Activated CD4-positive, alpha-beta T cell treated with anti-CD3 and anti-CD28 coated beads, Interleukin-2, Interleukin-4, amounts not matched to agents 100 ng/mL and 50 ng/mL, durations not matched to agents 16 hours and 8 hours (primary cell): Measurements from ENCODE around the gene MPIG6B.
"Not testable (repeated sequence)": the region's sequence is repeated elsewhere in the genome, so short reads cannot be mapped to it uniquely, and the experiment has no call there.

Experiments
- DNase-seq: peaks from one replicate; pipeline ENCODE4 v3.0.0-alpha.2; 2020; ENCODE audit warnings: low spot score

MPIG6B gene

DNA sequence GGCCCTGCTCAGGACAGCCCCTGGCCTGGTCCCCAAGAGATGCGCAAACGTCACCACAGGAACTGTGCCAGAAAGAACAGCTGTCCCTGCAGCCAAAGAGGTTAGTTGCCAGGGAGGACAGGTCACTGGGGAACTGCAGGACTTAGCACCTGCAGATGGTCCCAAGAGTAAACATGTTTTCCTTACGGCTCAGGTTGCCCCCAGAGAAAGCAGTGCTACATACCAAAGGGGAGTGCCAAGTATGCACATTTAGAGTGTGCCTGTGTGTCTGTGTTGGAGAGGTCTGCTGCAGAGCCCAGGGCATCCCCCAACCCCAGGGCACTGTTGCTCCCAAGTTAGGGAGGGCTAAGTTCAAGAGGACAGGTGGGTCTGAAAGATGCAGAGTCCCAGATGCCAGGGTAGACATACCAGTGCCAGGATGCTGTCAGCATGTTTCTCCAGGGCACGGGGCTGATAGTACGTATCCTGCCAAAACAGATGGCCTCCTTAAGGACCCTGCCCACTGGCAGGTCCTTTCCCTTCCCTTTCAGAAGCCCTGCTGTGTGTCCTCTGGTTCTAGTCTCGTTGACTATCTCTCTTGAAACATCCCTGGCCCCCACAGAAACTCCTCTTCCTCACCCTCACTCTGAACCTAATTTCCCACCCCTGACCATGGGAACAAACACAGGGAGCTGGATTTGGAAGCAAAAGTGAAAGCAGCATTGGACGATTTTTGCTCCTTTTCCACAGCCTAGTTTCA lies 21.3 kb upstream of the MPIG6B start:
- DNase-seq: no peak

DNA sequence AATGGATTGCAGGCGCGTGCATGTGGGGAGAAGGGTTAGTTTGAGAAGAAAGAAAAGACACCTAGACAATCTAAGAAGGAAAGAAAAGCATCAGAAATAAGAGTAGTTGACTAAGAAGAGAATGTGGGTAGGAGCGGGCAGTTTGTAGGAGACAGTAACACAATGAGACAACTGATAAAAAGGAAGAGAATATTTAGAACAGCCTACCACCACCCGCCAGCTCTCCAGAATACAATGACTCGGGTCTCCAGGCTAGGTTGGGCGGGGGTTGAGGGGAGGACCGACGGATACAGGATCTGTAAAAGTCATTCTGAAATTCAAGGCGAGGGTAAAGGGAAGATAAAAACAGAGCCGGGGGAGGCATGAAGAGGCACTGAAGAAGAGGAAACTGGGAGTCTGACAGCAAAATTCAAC lies 20.8 kb upstream of the MPIG6B start:
- DNase-seq: peak; percentile 37

DNA sequence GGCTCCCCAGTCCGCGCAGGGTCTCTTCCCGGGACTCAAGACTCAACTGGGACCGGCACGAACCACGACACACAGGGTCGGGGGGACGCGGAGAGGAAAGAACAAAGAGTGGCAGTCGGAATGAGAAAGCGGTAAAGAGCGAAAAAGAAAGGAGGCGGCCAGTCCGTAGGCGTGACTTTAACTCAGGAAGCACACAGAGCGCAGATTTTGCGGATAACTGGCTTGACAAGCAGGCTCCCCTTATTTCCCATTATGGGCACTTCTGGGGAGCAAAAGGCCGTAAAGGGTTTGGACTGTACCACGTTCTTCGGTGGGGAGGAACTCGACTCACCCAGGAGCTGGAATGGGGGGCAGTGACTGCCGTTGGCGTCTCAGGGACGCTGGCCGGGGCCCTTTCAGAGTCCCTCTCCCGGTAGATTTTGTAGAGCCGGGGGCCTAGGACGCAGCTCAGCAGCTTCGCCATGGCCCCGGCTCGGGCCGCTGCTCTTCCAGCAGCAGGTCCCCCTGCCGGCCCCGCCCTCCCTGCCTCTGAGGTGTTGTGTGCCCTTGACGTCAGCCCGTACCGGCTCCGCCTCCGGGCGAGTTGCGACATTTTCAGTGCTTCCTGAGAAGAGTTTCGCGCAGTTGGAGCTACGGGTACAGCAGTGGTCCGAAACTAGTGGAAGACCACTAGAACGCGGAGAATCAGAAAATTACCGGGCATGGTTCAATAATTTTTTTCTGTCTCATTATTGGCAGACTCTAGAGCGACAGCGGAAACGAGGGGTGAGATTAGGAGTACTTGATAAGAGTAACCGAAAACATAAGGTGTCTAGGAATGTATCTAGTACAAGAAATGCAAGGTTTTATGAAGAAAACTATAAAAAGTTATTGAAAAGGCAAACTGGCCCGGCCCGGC lies 20.1 kb upstream of the MPIG6B start, which contains the start of gene ABHD16A:
ABHD16A (minus strand) TSS at position 506 of the 898 bp plus-strand sequence; CDS start at position 463, 43 bp downstream.
- peak; percentile 98 for DNase-seq

DNA sequence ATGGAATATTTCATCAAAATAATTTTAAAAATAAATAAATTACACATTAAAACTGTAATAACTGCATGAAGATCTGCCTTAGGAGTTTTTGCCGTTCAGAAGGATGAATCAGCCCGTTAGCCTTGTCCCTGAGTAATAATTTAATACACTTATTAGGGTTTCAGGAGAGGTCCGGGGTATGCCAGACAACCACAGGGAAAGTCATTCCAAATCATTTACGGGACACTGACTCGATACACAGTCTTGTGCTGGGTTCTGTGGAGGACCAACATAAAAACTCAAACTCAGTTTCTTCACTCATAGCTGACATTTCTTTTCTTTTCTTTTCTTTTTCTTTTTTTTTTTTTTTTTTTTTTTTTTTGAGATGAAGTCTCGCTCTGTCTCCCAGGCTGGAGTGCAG lies 17.2 kb upstream of the MPIG6B start:
- DNase-seq: no peak

DNA sequence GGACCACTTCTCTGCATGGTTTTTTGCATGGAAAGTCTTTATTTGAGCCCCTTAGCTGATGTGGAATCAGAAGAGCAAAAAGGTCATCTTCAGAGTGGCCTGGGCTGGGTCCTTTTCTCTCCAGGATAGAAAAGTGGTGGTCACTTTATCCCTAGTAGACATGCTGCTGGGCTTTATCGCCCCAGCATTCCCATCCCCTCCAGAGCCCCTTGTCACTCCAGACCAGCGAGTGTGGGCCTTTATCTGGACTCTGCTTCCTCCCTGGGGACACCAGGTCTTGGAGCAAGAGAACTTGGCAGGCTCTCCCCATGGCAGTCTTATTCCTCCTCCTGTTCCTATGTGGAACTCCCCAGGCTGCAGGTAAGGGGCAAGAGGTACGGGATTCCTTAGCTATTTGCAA lies 16.6 kb upstream of the MPIG6B start, which contains the start of gene LY6G6F:
LY6G6F (plus strand) TSS at position 268 of the 400 bp plus-strand sequence; CDS start at position 309, 41 bp downstream.
- no peak for DNase-seq

DNA sequence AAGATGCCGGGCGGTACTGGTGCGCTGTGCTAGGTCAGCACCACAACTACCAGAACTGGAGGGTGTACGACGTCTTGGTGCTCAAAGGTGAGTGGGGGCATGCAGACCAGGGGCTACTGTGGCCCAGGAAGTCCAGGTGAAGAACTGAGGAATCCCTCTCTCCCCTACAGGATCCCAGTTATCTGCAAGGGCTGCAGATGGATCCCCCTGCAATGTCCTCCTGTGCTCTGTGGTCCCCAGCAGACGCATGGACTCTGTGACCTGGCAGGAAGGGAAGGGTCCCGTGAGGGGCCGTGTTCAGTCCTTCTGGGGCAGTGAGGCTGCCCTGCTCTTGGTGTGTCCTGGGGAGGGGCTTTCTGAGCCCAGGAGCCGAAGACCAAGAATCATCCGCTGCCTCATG lies 15.5 kb upstream of the MPIG6B start:
- no peak for DNase-seq

DNA sequence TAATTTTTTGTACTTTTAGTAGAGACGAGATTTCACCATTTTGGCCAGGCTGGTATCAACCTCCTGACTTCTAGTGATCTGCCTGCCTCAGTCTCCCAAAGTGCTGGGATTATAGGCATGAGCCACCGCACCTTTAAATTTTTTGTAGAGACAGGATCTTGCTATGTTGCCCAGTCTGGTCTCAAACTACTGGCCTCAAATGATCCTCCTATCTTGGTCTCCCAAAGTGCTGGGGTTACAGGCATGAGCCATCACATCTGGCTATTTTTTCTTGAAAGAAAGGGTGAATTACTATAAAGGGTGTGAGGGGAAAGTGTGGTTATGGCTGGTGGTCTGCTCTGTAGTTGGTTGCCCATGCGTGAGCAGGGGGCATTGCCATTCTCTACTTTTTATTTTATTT lies 14.9 kb upstream of the MPIG6B start:
- DNase-seq: no peak

DNA sequence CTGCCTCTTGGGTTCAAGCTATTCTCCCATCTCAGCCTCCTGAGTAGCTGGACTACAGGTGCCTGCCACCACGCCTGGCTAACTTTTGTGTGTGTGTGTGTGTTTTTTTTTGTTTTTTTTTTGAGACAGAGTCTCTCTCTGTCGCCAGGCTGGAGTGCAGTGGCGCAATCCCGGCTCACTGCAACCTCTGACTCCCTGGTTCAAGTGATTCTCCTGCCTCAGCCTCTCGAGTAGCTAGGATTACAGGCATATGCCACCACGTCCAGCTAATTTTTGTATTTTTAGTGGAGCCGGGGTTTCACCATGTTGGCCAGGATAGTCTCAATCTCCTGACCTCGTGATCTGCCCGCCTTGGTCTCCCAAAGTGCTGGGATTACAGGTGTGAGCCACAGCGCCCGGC lies 14.0 kb upstream of the MPIG6B start:
- not testable (repeated sequence) for DNase-seq

DNA sequence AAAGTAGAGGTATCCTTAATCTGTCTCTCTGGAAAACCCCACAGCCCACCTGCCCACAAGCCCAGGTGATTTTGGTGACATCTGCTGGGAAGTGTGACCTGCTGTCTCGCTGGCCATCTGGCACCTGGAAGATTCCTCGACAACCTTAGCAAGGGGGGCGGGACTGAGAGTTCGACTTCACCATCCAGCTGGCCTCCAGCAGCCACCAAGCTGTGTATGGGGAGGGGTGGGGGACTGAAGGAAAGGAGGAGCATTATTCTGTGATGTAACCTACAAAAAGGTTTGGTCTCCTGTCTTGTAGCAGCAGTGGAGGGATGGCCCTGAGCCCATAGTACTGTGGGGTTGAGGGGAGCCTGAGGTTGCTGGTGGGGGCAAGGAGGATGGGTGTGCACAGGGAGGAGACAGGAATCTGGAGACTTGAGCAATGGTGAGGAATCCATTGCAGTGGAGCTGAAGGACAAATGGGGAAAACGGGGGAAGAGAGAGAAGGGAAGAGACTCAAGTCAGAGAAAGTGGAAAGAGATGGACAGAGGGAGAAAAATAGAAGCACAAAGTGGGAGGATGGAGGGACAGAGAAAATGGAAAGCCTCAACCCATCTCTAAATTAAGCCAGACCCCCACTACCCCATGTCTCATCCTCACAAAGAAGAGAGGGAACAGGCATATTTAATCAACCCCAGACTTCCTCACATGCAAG lies 12.5 kb upstream of the MPIG6B start:
- DNase-seq: no peak

DNA sequence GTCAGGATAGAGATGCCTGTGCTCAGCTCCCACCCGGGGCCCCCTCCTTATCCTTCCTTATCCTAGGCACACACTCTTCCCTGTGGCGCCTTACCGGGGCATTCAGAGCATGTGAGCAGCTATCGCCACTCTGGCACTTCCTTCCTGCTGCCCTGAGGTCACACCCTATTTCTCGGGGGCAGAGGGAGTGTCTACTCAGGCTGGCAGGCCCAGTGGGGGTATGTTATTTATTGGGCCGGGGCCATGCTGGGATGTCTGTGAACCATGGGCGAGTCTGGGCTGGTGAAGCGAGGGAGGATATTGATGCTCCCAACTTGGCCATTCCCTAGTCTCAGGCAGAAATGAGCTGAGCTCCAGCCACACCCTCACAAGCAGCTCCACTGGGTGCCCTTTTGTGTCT lies 11.9 kb upstream of the MPIG6B start:
- no peak for DNase-seq

DNA sequence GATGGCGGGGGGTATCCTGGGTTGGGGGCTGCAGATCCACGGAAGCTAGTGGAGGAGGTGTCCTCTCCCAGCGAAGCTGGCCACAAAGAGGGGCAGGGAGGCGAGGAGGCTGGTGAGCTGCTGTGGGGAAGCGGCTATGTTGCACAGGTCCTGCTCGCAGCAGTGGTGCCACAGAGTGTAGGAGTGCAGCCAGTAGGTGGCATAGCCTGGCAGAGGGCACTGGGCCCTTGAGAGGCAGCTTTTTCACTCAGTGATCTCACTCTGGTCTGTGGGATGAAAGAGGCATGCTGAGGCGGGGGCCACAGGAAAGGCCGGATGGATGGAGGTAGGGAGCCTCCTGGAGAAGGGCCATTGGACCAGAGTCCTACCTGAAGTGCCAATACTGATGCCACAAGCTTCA lies 10.9 kb upstream of the MPIG6B start:
- DNase-seq: no peak

DNA sequence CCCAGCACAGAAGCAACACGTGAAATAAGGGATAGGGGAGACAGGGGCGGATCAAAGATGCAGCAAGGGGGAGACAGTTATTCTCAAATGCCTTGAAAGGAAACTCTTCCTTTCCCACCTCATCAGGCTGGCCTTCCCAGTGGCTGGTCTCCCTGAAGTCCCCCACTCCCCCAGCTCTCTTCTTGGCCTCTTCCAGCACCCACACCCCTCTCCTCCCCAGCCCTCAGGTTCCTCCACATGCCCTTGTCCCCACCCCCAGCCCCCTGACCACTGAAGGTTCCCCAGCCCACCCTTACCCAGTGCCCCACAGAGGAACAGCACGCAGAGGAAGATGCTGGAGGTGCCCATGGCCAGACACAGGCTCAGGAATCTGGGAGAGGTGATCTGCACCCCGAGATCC lies 9.7 kb upstream of the MPIG6B start:
- no peak for DNase-seq

DNA sequence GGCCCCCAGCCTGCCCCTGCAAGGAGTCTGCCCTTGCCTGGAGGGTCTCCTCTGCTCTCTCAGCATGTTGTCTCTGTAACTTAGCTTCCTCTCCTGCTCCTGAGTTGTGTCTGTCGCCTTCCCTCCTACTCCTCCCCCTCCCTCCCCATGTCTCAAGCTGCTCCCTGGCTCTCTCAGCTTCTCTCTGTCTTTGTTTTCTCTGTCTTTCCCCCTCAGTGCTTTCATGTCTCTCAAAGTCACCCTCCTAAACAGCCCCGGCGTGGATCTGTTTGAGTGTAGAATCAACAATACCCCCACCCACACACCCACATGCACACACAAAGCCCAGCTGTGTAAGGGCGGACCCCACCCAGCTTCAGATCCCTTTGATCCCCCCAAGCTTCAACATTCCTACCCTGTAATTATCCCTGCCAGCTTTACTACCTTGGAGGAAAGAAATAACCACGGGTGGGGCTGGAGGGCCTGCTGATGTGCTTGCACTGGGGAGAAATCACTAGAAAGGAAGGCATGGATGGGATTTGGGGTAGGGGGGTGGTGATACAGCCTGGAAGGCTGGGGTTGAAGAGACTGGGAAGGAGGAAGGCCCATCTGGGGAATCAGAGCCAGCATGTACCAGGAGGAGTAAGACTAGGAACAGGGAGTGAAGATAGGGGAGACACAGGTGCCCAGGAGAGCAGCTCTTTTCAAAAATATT lies 9.0 kb upstream of the MPIG6B start:
- no peak for DNase-seq

DNA sequence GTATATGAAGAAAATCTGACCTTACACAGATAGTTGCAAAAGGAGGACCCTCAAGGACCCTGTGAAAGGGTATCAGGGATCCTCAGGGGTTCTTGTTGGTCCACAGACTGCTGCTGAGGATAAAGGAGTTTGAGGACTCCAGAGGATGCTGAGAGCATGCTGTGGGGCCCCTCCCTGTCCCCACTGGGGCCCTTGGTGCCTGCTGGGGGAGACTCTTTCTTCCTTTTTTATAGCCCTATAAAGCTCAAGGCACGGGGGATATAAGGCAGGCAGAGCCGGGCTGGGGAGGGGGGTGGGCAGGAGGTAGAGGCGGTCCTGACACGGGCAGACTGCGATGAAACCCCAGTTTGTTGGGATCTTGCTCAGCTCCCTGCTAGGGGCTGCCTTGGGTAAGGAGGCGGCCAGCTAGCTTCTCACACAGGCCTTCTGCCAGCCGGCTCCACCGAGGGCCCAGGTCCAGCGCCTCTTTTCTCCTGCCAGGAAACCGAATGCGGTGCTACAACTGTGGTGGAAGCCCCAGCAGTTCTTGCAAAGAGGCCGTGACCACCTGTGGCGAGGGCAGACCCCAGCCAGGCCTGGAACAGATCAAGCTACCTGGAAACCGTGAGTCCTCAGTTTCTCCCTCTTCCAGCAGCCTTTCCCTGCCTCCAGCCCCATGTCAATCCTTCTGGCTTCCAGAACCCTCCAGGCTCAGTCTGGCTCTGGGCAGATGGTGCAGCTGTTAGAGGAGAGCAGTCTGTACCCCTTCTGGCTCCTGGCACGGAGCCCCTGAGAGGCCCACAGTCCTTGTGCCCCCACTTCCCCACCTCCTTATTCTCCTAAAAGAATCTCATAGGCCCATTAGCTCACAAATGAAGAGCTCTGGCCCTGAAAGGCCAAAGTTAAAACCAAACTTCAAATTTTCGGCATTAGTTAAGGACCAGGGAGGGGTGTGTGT lies 7.9 kb upstream of the MPIG6B start, which contains the start of gene LY6G6D:
LY6G6D (plus strand) TSS at position 327 of the 937 bp plus-strand sequence; CDS start at position 335, 8 bp downstream.
- no peak for DNase-seq

DNA sequence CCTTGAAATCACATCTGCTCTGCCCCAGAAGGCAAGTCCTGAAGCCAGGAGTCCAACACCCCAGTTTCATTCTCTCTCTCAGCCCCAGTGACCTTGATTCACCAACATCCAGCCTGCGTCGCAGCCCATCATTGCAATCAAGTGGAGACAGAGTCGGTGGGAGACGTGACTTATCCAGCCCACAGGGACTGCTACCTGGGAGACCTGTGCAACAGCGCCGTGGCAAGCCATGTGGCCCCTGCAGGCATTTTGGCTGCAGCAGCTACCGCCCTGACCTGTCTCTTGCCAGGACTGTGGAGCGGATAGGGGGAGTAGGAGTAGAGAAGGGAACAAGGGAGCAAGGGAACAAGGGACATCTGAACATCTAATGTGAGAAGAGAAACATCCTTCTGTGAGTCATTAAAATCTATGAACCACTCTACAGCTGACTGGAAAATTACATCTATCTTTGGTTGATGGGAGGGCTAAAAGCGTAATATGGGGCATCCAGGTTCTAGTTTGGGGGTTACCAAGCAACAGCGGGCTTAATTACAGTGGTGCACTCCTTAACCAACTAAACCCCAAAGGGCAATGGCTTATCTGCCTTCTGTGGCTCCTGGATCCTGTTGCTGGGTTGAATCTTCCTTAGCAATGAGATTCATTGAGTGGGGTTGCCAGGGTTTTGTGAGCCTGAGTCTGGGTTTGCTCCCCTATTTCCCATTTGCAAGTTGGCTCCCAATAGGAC lies 5.5 kb upstream of the MPIG6B start:
- DNase-seq: no peak

DNA sequence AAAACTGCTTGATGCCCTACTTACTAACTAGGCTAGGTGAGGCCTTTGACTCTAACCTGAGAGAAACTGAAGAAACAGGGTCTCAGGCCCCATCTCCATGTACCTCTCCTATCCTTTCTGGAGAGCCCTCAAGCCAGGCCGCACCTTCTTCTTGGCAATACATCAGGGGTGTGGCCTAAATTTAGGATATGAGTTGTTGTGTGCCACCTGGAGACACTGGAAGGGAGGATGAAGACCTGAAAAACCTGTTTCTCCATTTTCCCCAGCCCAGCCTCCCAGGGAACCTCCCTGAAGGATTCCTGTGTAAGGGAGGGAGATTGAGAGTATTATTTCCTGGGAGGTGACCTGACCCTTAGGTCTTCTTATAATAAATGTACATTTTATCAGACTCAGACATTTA lies 4.9 kb upstream of the MPIG6B start:
- DNase-seq: no peak

DNA sequence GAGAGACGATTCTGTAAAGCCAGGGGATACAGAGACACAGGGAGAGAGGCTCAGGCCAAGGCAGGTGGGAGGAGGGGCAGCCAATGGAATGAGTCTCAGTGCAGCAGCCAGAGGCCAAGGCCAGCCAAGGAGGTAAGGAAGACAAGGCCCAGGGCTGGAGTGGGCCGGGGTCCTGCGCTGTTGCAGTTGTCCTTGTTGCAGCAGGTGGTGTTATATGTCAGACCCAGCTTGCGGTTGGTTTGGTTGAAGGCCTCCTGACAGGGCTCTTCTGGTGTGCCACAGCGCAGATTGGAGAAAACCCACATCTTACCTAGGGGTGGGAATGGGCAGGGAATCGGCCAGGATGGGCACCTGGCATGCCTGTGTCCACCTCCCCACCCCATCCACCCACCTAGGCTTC lies 4.2 kb upstream of the MPIG6B start:
- DNase-seq: no peak

DNA sequence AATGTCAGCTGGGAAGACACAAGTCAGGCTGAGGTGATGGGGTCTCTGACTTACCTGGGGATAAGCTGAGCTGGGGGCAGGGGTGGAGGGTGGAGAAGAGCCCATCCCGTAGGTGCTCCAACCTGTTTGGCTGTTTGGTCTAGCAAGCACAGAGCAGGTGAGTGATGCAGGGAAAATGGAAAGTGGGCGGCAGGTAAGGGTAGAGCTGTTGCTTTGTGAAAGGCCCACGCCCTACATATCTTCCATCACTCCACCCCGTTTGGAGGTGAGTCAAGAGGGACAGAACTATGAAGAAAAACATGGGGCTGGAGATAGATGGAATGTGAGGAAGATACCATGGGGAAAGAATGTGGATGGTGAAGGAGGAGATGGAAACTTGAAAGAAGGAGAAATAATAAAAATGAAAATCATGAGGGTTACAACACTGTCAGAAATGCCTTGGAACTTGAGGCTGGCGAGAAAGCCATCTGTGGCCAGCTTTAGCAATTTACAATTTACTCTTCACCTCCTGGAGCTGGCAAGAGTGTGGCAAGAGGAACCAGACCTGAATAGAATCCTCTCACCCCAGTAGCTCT lies 2.9 kb upstream of the MPIG6B start:
- no peak for DNase-seq

DNA sequence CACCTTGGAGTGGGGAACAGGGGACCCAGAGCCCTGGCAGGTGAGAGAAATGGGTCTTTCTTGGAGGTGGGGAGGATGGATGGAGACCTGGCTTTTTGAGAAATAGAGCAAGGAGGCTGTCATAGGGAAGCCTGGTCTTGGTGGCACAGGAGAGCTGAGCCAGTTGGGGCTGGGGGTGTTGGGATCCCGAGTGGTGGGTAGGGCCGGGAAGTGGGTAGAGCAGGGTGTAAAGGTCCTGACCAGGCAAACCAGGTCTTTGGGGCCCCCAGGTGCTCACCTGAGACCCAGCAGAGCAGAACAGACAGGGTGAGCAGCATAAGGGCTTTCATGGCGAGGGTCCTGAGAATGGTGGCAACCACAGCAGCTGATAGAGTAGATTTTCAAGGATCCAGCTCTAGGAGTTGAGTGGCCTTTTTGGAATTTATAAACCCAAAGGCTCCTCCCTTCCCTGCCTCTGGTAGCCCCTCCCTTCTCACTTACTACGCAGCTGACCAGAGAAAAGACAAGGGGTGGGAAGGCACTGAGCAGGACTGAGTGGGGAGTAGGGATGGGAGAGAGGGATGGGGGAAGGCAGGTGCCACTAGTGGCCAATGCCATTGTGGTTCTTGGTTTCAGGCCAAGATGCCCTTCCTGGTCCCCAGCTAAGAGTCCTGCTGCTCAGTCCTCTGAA lies 1.7 kb upstream of the MPIG6B start, which contains the start of gene LY6G6C:
LY6G6C (minus strand) TSS at position 396 of the 670 bp plus-strand sequence; CDS start at position 329, 67 bp downstream.
- no peak for DNase-seq
